HG03135 (cell line): Measurements from ENCODE around the gene LPCAT4.

ENCODE experiments used
- ATAC-seq: cut with Tn5 transposase; IDR thresholded peaks from one replicate; pipeline ENCODE4 v1.9.1; 2021; ENCODE audit warnings: mild to moderate bottlenecking, moderate library complexity; ENCODE audit not compliant: unreplicated experiment

The LPCAT4 gene

DNA sequence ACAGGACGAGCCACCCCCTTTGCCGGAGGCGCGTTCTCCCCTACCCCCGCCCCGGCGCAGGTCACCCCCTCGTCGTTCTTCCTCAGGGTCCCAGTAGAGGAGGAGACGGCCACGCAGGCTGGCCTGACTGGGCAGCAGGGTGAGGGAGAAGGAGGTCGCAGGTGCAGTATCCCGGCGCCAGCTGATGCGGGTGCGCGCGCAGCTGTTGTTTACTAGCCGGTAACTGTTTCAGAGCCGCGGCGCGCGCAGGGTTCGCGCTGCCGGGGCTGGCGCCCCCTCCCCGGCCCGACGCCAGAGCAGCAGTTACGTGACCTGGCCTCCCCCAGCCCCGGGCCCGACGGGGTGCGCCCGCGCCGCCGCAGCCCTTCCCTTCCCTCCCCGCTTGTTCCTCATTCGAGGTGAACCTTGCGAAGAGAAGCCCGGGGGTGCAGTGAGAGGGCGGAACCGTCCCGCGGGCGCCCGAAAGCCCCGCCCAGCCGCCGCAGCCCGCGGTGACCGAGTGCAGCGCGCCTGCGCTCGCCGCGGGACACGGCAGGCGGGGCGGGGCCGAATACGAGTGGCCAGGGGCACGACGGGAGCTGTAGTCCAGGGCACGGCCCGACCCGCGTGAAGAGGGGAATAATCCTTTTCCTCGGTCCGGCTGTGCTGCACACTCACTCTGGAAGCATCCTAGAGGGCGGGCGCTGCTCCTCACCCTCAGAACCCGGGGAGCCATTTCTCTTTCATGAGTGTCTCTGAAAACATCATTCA, 29.3 kb downstream of the LPCAT4 start, which contains the start of gene SLC12A6:
Gene SLC12A6 (minus strand): TSS at position 225 of the 750 bp plus-strand sequence. CDS start 1,101 bp downstream, outside the sequence.
- peak; percentile 65 for ATAC-seq

DNA sequence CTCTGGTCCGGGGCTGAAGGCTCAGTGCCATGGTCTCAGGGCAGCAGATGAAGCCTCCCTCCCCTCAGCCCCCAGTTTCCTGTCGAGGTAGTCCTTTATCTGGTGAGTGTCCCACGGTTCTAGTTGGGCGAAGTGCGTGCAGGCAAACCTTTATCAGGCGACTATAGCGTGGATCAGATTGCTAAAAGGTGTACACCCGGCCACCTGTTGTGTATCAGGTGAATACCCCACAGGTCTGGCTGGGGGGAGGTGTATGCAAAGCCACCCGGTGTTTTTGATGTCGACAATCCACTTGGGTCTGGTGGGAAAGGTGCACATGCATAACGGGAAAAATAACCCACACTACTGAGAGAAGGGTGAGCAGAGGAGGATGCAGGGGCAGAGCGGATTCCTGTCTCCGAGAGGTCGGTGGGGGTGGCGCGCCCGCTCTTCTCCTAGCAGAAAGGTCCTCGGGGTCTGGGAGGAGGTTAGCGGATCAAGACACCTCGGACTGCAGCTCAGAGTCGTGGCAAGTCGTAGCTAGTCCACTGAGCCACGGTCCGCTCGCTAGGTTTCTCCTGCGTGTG, 29.9 kb downstream of the LPCAT4 start:
- peak; percentile 11 for ATAC-seq

- no peak for ATAC-seq
Measured at GRCh38 chr15:34336231-34336990, 30.6 kb downstream of the LPCAT4 start.

GRCh38 chr15:34335176-34336032, 31.6 kb downstream of the LPCAT4 start:
- ATAC-seq: no peak

DNA sequence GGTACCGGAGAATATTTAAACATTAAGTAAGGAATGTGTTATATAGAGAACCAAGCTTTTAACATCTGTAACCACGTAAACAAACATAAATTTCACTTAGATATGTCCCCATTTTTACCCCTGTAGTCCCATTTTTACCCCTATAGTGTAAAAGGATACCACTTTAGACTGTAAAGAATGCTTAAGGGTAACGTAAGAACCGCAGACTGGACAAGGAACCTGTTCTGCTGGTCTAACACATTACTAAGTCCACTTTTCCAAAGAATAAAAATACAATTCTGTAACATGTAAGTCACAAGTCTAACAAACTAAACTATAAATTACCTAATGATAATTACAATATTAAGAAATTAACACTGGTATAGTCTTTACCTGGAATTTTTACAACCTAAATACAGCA, 32.3 kb downstream of the LPCAT4 start:
- no peak for ATAC-seq

DNA sequence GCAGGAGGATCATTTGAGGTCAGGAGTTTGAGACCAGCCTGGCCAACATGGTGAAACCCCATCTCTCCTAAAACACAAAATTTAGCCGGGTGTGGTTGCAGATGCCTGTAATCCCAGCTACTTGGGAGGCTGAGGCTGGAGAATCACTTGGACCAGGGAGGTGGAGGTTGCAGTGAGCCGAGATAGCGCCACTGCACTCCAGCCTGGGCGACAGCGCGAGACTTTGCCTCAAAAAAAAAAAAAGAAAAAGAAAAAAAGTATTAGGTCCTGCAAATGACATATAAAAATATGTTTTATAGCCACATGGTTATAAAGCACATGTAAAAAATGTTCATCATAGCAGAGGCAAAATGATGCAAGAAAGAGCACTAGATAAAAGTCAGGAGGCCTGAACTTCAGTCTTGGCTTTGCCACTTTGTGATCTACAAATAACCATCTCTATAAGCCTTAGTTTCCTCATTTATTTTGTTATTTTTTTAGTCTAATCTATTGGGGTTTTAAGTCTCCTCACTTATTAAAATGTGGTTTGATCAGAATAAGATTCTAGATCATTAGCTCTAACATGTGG, 34.4 kb downstream of the LPCAT4 start:
- ATAC-seq: no peak

GRCh38 chr15:34331809-34332208, 35.2 kb downstream of the LPCAT4 start:
- ATAC-seq: no peak

DNA sequence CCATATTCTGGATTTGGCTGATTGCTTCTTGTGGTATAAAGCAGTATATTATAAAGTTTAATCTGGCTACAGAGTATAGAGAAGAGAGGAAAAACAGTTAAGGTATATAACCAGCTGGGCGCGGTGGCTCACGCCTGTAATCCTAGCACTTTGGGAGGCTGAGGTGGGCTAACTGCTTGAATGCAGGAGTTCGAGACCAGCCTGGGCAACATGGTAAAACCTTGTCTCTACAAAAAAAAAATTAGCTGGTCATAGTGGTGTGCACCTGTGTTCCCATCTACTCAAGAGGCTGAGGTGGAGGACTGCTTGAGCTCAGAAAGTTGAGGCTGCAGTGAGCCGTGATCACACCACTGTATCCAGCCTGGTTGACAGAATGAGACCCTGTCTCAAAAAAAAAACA, 36.7 kb downstream of the LPCAT4 start:
- no peak for ATAC-seq

GRCh38 chr15:34329006-34329405, 38.0 kb downstream of the LPCAT4 start:
- no peak for ATAC-seq

- no peak for ATAC-seq
Measured at GRCh38 chr15:34327906-34328305, 39.1 kb downstream of the LPCAT4 start.

- ATAC-seq: no peak
Measured at GRCh38 chr15:34325368-34325767, 41.6 kb downstream of the LPCAT4 start.

GRCh38 chr15:34324933-34325332, 42.1 kb downstream of the LPCAT4 start:
- no peak for ATAC-seq

DNA sequence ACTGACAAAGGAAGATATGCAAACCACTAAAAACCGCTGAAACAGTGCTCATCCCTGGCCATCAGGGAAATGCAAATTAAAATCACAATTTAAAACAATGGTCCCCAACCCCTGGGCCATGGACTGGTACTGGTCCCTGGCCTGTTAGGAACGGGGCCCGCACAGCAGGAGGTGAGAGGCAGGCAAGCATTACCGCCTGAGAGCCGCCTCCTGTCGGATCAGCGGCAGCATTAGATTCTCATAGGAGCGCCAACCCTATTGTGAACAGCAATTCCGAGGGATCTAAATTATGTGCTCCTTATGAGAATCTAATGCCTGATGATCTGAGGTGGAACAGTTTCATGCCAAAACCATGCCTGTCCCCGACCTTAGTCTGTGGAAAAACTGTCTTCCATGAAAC, 43.8 kb downstream of the LPCAT4 start:
- no peak for ATAC-seq

DNA sequence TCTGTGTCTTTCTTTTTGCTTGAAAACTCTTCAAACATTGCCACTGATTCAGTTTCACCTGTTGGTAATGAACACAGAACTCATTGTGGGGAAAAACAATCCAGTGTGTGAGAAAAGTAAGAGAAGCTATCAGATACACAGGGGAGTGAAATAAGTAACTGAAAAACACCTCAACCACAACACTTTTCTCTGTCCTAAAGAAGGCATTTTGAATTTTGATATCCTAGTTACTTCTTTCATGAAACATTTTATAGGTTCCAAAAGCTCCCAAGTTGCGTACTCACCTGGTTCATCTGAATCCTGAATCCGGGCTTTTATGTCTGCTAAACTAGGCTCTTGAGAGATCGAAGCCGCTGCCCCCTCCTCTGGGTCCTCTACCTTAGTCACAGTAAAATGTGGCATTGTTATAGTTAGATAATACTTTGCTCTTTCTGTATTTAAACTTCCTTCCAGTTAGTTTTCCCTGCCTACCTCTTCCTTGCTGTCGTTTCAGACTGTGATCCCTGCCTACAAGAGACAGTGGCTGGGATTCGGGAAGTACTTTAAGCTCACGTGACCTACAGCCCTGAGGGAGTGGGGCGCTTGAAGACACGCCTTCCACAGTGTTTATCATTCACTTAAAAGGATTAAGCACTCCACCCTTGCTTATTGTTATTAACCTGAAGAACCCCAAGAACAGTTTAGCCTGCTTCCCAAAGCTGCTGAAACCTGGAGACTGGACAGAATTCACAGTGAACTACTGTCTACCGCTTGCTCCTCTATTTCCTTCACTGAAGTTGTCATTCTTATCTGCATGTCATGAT, 48.5 kb downstream of the LPCAT4 start:
- ATAC-seq: peak; percentile 65

GRCh38 chr15:34314491-34315490, 52.2 kb downstream of the LPCAT4 start:
- ATAC-seq: no peak

- no peak for ATAC-seq
Measured at GRCh38 chr15:34311563-34311962, 55.4 kb downstream of the LPCAT4 start.
